HepG2 (cell line): Measurements from ENCODE around the gene SOX11. TPM values are rescaled to one million over a fixed set of nuclear protein-coding genes. Genes with fewer than 3 reads are reported as not detected.

Experiments
- ATAC-seq: fragments of 200-7000 bp; cut with Tn5 transposase; 3 replicates; pipeline ENCODE4 v1.9.1; 2020; ENCODE audit warnings: mild to moderate bottlenecking, moderate library complexity
- BruUV-seq: library from RNA; stranded (reverse); fragments of 400-500 nt; replicated peaks from 2 replicates; lab custom pipeline; 2021; lab: Mats Ljungman, UMichigan
- CTCF ChIA-PET: fragments of 300-600 bp; formaldehyde crosslinking; extraction: SDS; loops from one replicate; lab custom pipeline; 2021; ENCODE audit warnings: low total read pairs, inconsistent platforms, low intra/inter-chr PET ratio; lab: Yijun Ruan, JAX
- POLR2A ChIA-PET: fragments of 350-600 bp; sonication (Branson Sonifier 250); formaldehyde crosslinking; loops from one replicate; lab custom pipeline; 2020; ENCODE audit warnings: antibody characterized with exemption, inconsistent platforms; lab: Yijun Ruan, JAX
- DNase-seq: peaks from one replicate; pipeline ENCODE4 v3.0.0-alpha.2; 2015; ENCODE audit warnings: low spot score
- FAIRE-seq: peaks from 3 replicates; lab custom pipeline; 2011; peaks lifted over from hg19 to GRCh38; lab: Jason Lieb, UNC
- H2AFZ ChIP-seq: one replicate; pipeline ENCODE4 v1.6.1; 2011; ENCODE audit warnings: low read length, inconsistent platforms
- H3K27ac ChIP-seq: fragments of 300-600 bp; 3 replicates; pipeline ENCODE4 v1.8.0; 2011; ENCODE audit warnings: mixed run types, mild to moderate bottlenecking, mixed read lengths, low read length, inconsistent platforms; ENCODE audit not compliant: insufficient read depth; ENCODE audit errors: extremely low read length
- H3K27me3 ChIP-seq, 2 experiments: fragments of 200-600 bp in 1 of 2; 2 replicates in 1 of 2; 3 replicates in 1 of 2; pipeline versions ENCODE4 v1.6.0 to v1.8.0; 2011; ENCODE audit warnings: low read length in 2 of 2, mild to moderate bottlenecking in 2 of 2, moderate library complexity in 2 of 2, inconsistent platforms in 1 of 2; ENCODE audit not compliant: insufficient read depth in 2 of 2, control insufficient read depth in 1 of 2
- H3K36me3 ChIP-seq, 2 experiments: fragments of 200-600 bp in 1 of 2; replicated peaks in 1 of 2; 2 replicates in 1 of 2; 3 replicates in 1 of 2; pipeline versions ENCODE4 v1.5.1 to v1.8.0; 2011; ENCODE audit warnings: low read length in 2 of 2, inconsistent platforms in 1 of 2; ENCODE audit not compliant: insufficient read depth in 2 of 2, control insufficient read depth in 1 of 2
- H3K4me1 ChIP-seq: 2 replicates; pipeline ENCODE4 v1.5.1; 2012; ENCODE audit warnings: low read length, inconsistent platforms; ENCODE audit not compliant: insufficient read depth
- H3K4me2 ChIP-seq: 2 replicates; pipeline ENCODE4 v1.6.0; 2011; ENCODE audit warnings: low read depth, low read length, inconsistent platforms
- H3K4me3 ChIP-seq, 3 experiments: fragments of 200-600 bp in 1 of 3; sonication (generic), shearing (Covaris generic) in 1 of 3; replicated peaks in 1 of 3; 2 replicates each; pipeline ENCODE4 v1.5.1; 2011 to 2016; ENCODE audit warnings: low read length in 3 of 3, inconsistent platforms in 2 of 3, low read depth in 2 of 3, mild to moderate bottlenecking in 2 of 3, control low read depth in 1 of 3, mixed read lengths in 1 of 3; ENCODE audit not compliant: insufficient read depth in 1 of 3
- H3K79me2 ChIP-seq: one replicate; pipeline ENCODE4 v1.6.1; 2011; ENCODE audit warnings: low read length, inconsistent platforms; ENCODE audit not compliant: insufficient read depth
- H3K9ac ChIP-seq: 2 replicates; pipeline ENCODE4 v1.6.0; 2011; ENCODE audit warnings: mild to moderate bottlenecking, low read depth, low read length, inconsistent platforms; ENCODE audit not compliant: insufficient read depth
- H3K9me3 ChIP-seq: 2 replicates; pipeline ENCODE4 v1.5.1; 2012; ENCODE audit warnings: mild to moderate bottlenecking, low read length
- H4K20me1 ChIP-seq: 2 replicates; pipeline ENCODE4 v1.6.0; 2011; ENCODE audit warnings: inconsistent platforms, mild to moderate bottlenecking, low read length, moderate library complexity; ENCODE audit not compliant: insufficient read depth
- ISX ChIP-seq: sonication (generic); formaldehyde crosslinking; conservative IDR thresholded peaks from 2 replicates; pipeline ENCODE4 v1.5.0; 2020; ENCODE audit warnings: missing genetic modification reagents
- KDM3A ChIP-seq: IDR thresholded peaks from 2 replicates; pipeline ENCODE4 v1.6.1; 2018; ENCODE audit warnings: low read depth, missing compliant biosample characterization
- MAFF ChIP-seq: IDR thresholded peaks from 2 replicates; pipeline ENCODE4 v1.6.1; 2011; ENCODE audit warnings: low read depth, low read length, improper control_type of control experiment
- RAD51 ChIP-seq: fragments of 450-650 bp; IDR thresholded peaks from 2 replicates; pipeline ENCODE4 v1.6.1; 2016; ENCODE audit warnings: borderline replicate concordance
- RBAK ChIP-seq: sonication (generic); formaldehyde crosslinking; IDR thresholded peaks from 2 replicates; pipeline ENCODE4 v1.5.1; 2020; ENCODE audit warnings: mild to moderate bottlenecking, missing genetic modification reagents
- RBM22 ChIP-seq: fragments of 200-400 bp; formaldehyde crosslinking; optimal IDR thresholded peaks from 2 replicates; pipeline ENCODE3; 2017; ENCODE audit warnings: mild to moderate bottlenecking, low read length, moderate library complexity
- REL ChIP-seq: sonication (generic); formaldehyde crosslinking; conservative IDR thresholded peaks from 2 replicates; pipeline ENCODE4 v1.8.0; 2022; ENCODE audit warnings: mild to moderate bottlenecking, missing genetic modification reagents, moderate library complexity
- SMAD3 ChIP-seq: sonication (generic); formaldehyde crosslinking; IDR thresholded peaks from 2 replicates; pipeline ENCODE4 v1.4.0; 2020; ENCODE audit warnings: missing genetic modification reagents
- ZKSCAN5 ChIP-seq: sonication (generic); formaldehyde crosslinking; IDR thresholded peaks from 2 replicates; pipeline ENCODE4 v1.5.1; 2020; ENCODE audit warnings: mild to moderate bottlenecking, missing genetic modification reagents
- ZNF317 ChIP-seq: sonication (generic); formaldehyde crosslinking; IDR thresholded peaks from 2 replicates; pipeline ENCODE4 v1.5.0; 2020; ENCODE audit warnings: mild to moderate bottlenecking, missing genetic modification reagents
- ZNF451 ChIP-seq: sonication (generic); formaldehyde crosslinking; IDR thresholded peaks from 2 replicates; pipeline ENCODE4 v1.5.0; 2020; ENCODE audit warnings: mild to moderate bottlenecking, missing genetic modification reagents
- ZNF460 ChIP-seq: sonication (generic); formaldehyde crosslinking; IDR thresholded peaks from 2 replicates; pipeline ENCODE4 v1.5.1; 2020; ENCODE audit warnings: missing genetic modification reagents, mild to moderate bottlenecking, borderline replicate concordance
- WGBS: methylation state at CpG from one replicate; pipeline ENCODE4 v1.1.6; 2017; ENCODE audit warnings: low lambda C conversion rate; 5-methylcytosine and 5-hydroxymethylcytosine counted together
- in situ Hi-C: cut with HindIII; loops from 2 replicates; pipeline ENCODE4 v1.10.0; 2017; ENCODE audit warnings: low pct_unique_long_range_greater_than_20kb; ENCODE audit not compliant: extremely low pct_ligation_motif_present
- intact Hi-C: fragments of 100-400 bp; cut with micrococcal nuclease; formaldehyde crosslinking; loops from one replicate; pipeline ENCODE4 v1.10.0; 2022; ENCODE audit not compliant: unreplicated experiment
- polyA plus RNA-seq, 8 experiments: library from polyadenylated mRNA; depleted of rRNA in 3 of 8; stranded (reverse) in 7 of 8; unstranded in 1 of 8; fragments of >200 nt; fragmentation: Illumina TruSeq in 4 of 8; extraction: Trizol in 4 of 8; gene quantifications; 2 replicates each; pipeline versions ENCODE4 v1.2.1 to v1.2.3, GENCODE V29; 2011 to 2016; ENCODE audit warnings: low read depth in 4 of 8, missing spikeins in 1 of 8, mixed read lengths in 1 of 8; ENCODE audit not compliant: insufficient read depth in 1 of 8
- total RNA-seq, 5 experiments: library from RNA; depleted of rRNA; stranded (reverse); fragments of >200 nt; fragmentation: Illumina TruSeq; extraction: Trizol; gene quantifications; 2 replicates each; pipeline ENCODE4 v1.2.3, GENCODE V29; 2016; ENCODE audit warnings: low read depth in 1 of 5
- TF ChIP-seq, protein P1 (sequence below): sonication (generic); formaldehyde crosslinking; IDR thresholded peaks from 2 replicates; pipeline ENCODE4 v1.4.0; 2020; ENCODE audit warnings: missing genetic modification reagents
- TF ChIP-seq, protein P2 (sequence below): sonication (generic); formaldehyde crosslinking; IDR thresholded peaks from 2 replicates; pipeline ENCODE4 v1.9.0; 2022; ENCODE audit warnings: low read depth, missing genetic modification reagents
- TF ChIP-seq, protein P3 (sequence below): sonication (generic); formaldehyde crosslinking; IDR thresholded peaks from 2 replicates; pipeline ENCODE4 v1.4.0; 2020; ENCODE audit warnings: missing genetic modification reagents
- TF ChIP-seq, protein P4 (sequence below): sonication (generic); formaldehyde crosslinking; IDR thresholded peaks from 2 replicates; pipeline ENCODE4 v1.8.1; 2023; ENCODE audit warnings: mild to moderate bottlenecking, missing genetic modification reagents
- TF ChIP-seq, protein P5 (sequence below): fragments of 450-650 bp; IDR thresholded peaks from 2 replicates; pipeline ENCODE4 v1.6.1; 2016
- TF ChIP-seq, protein P6 (sequence below): sonication (generic); formaldehyde crosslinking; IDR thresholded peaks from 2 replicates; pipeline ENCODE4 v1.4.0; 2020; ENCODE audit warnings: missing genetic modification reagents

Gene SOX11
- total and polyA plus RNA-seq, 2 of the 13 experiments (the other 11 are each of a cell fraction or from before 2014, with no cell fraction given), result not detected

DNA sequence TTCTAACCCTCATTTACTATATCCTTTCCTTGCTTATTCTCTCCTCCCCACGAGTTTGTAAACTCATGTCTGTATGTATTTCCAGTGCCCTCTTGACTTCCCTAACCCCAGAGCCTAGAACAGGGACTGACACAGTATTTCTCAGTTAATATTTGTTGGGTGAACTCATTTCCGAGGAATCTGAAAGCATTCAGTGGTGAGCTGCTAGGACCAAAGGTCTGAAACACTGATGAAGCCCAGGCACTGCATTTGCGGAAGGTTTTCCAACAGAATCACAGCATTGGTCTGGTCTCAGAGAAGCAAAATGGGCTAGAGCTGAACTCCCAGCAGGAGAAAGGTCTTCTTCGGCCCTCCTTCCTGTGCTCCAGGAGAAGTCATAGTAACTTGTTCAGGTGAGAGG, 56.8 kb downstream of the SOX11 start:
- ChIA-PET POLR2A (no interaction called here), CTCF (no interaction called here)
- H3K36me3 ChIP-seq, result no peaks in the 10 kb centered on the region
- no peak overlapping the region for H3K4me3 ChIP-seq
- no peaks in the 10 kb centered on the region for H4K20me1 ChIP-seq
- no peak for ATAC-seq
- WGBS, result 35% methylated on average over 4 of the region's 4 CpGs
- H3K4me1 ChIP-seq, result no peaks in the 10 kb centered on the region
- in situ Hi-C loops, result no loop called here
- H3K4me2 ChIP-seq, result no peak overlapping the region
- no peaks in the 10 kb centered on the region; the same call in 1 of the 2 replicates for H3K9me3 ChIP-seq
- H3K79me2 ChIP-seq, result no peaks in the 10 kb centered on the region
- intact Hi-C loops, result no loop called here
- no peak for DNase-seq
- no peak overlapping the region for H2AFZ ChIP-seq
- FAIRE-seq, result no peak
- no peak overlapping the region for H3K27ac ChIP-seq
- H3K9ac ChIP-seq, result no peak overlapping the region
- no peak for TF ChIP-seq ZKSCAN5
- TF ChIP-seq, protein P1, sequence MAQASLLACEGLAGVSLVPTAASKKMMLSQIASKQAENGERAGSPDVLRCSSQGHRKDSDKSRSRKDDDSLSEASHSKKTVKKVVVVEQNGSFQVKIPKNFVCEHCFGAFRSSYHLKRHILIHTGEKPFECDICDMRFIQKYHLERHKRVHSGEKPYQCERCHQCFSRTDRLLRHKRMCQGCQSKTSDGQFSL, result no peak
- TF ChIP-seq MAFF, result no peak
- no peak for TF ChIP-seq ZNF451
- TF ChIP-seq, protein P2, sequence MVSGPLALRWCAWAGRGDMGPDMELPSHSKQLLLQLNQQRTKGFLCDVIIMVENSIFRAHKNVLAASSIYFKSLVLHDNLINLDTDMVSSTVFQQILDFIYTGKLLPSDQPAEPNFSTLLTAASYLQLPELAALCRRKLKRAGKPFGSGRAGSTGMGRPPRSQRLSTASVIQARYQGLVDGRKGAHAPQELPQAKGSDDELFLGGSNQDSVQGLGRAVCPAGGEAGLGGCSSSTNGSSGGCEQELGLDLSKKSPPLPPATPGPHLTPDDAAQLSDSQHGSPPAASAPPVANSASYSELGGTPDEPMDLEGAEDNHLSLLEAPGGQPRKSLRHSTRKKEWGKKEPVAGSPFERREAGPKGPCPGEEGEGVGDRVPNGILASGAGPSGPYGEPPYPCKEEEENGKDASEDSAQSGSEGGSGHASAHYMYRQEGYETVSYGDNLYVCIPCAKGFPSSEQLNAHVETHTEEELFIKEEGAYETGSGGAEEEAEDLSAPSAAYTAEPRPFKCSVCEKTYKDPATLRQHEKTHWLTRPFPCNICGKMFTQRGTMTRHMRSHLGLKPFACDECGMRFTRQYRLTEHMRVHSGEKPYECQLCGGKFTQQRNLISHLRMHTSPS (CRISPR knock-in tag), result no peak
- no peak for TF ChIP-seq SMAD3 (CRISPR knock-in tag)
- TF ChIP-seq, protein P3, sequence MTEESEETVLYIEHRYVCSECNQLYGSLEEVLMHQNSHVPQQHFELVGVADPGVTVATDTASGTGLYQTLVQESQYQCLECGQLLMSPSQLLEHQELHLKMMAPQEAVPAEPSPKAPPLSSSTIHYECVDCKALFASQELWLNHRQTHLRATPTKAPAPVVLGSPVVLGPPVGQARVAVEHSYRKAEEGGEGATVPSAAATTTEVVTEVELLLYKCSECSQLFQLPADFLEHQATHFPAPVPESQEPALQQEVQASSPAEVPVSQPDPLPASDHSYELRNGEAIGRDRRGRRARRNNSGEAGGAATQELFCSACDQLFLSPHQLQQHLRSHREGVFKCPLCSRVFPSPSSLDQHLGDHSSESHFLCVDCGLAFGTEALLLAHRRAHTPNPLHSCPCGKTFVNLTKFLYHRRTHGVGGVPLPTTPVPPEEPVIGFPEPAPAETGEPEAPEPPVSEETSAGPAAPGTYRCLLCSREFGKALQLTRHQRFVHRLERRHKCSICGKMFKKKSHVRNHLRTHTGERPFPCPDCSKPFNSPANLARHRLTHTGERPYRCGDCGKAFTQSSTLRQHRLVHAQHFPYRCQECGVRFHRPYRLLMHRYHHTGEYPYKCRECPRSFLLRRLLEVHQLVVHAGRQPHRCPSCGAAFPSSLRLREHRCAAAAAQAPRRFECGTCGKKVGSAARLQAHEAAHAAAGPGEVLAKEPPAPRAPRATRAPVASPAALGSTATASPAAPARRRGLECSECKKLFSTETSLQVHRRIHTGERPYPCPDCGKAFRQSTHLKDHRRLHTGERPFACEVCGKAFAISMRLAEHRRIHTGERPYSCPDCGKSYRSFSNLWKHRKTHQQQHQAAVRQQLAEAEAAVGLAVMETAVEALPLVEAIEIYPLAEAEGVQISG, result no peak
- TF ChIP-seq KDM3A (CRISPR knock-in tag), result no peak
- TF ChIP-seq ZNF460 (CRISPR knock-in tag), result no peak
- TF ChIP-seq RBAK (CRISPR knock-in tag), result no peak
- TF ChIP-seq RBM22, result no peak
- no peak for TF ChIP-seq RAD51
- TF ChIP-seq, protein P4, sequence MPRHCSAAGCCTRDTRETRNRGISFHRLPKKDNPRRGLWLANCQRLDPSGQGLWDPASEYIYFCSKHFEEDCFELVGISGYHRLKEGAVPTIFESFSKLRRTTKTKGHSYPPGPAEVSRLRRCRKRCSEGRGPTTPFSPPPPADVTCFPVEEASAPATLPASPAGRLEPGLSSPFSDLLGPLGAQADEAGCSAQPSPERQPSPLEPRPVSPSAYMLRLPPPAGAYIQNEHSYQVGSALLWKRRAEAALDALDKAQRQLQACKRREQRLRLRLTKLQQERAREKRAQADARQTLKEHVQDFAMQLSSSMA (CRISPR knock-in tag), result no peak
- TF ChIP-seq REL (CRISPR knock-in tag), result no peak
- no peak for TF ChIP-seq ISX (CRISPR knock-in tag)
- no peak for TF ChIP-seq ZNF317 (CRISPR knock-in tag)
- TF ChIP-seq, protein P5, sequence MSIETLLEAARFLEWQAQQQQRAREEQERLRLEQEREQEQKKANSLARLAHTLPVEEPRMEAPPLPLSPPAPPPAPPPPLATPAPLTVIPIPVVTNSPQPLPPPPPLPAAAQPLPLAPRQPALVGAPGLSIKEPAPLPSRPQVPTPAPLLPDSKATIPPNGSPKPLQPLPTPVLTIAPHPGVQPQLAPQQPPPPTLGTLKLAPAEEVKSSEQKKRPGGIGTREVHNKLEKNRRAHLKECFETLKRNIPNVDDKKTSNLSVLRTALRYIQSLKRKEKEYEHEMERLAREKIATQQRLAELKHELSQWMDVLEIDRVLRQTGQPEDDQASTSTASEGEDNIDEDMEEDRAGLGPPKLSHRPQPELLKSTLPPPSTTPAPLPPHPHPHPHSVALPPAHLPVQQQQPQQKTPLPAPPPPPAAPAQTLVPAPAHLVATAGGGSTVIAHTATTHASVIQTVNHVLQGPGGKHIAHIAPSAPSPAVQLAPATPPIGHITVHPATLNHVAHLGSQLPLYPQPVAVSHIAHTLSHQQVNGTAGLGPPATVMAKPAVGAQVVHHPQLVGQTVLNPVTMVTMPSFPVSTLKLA, result no peak
- TF ChIP-seq, protein P6, sequence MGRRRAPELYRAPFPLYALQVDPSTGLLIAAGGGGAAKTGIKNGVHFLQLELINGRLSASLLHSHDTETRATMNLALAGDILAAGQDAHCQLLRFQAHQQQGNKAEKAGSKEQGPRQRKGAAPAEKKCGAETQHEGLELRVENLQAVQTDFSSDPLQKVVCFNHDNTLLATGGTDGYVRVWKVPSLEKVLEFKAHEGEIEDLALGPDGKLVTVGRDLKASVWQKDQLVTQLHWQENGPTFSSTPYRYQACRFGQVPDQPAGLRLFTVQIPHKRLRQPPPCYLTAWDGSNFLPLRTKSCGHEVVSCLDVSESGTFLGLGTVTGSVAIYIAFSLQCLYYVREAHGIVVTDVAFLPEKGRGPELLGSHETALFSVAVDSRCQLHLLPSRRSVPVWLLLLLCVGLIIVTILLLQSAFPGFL (CRISPR knock-in tag), result no peak
- H3K27me3 ChIP-seq, result no peaks in the 10 kb centered on the region
- BruUV-seq, result no TSS peak
